ENCODE data around the gene RGS18. TPM values are rescaled to one million over a fixed set of nuclear protein-coding genes. Genes with fewer than 3 reads are reported as not detected.
"Not testable (repeated sequence)": the region's sequence is repeated elsewhere in the genome, so short reads cannot be mapped to it uniquely, and the experiment has no call there.

RGS18 gene, protein sequence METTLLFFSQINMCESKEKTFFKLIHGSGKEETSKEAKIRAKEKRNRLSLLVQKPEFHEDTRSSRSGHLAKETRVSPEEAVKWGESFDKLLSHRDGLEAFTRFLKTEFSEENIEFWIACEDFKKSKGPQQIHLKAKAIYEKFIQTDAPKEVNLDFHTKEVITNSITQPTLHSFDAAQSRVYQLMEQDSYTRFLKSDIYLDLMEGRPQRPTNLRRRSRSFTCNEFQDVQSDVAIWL
- total RNA-seq (ENCODE audit: insufficient read depth, low replicate concordance): 9.9 TPM

DNA sequence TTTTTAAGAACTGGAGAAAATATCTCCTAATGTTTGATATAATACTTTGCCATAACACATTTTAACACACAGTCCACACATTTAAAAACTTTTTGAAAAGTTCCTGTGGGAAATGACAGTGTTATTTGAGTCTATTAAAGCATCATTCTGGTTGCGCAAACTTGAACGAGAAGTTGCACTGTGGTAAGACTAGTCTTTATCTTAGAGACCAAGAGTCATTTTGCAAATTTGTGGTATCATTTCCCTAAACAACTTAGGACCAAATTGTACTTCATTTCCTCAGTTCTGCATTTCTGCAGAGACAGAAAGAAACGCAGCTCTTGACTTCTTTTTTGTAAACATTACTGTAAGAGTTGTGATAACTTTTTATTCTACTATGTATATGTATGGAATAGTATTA lies at the start of gene RGS18:
Gene RGS18 (plus strand): TSS at position 282 of the 400 bp plus-strand sequence. CDS start 176 bp downstream, outside the sequence.
- DNase-seq (ENCODE audit: low spot score): peak; percentile 33

- no peak for DNase-seq (ENCODE audit: low spot score)
Observed at GRCh38 chr1:192109576-192109975, 48.7 kb upstream of the RGS18 start.

- DNase-seq (ENCODE audit: low spot score): no peak
Observed at GRCh38 chr1:192115000-192115399, 43.3 kb upstream of the RGS18 start.

GRCh38 chr1:192118881-192119405 lies 39.3 kb upstream of the RGS18 start:
- DNase-seq (ENCODE audit: low spot score): no peak

DNA sequence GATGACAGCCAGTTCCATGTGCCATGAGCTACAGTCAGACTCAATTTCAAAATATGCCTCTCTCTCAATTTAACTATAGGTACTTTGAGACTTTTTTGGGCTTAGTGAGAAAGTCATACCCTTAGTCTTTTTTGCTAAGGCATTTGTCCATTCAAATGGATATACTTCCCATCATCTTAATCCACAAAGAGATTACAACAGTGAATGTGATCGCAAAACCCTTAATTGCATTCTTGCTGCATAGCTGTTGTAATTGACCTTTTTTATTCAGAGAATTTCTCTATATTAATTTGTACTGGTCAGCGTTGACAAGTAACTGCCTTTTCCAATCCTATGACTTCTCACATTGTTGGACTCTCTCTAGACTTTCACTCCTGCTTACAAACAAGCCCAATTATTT lies 38.6 kb upstream of the RGS18 start:
- no peak for DNase-seq (ENCODE audit: low spot score)

GRCh38 chr1:192122668-192123067 lies 35.6 kb upstream of the RGS18 start:
- DNase-seq (ENCODE audit: low spot score): no peak

DNA sequence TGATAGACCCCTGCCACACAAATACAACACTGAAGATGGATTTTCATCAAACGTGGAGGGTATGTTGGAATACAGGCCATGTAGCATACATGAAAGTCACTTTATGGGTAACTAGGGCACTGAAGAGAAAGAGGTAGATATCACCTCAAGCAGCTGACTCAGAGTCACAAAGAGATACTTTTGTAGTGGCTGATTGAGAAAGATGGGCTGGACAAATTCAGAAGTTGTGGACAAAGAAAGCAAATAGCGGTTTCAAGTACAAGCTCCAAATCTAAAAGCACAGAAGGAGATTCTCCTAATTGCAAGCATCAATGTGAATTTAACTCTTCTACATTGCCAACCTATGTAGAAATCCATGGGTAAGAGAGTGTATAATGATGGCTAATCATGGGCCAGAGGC lies 35.0 kb upstream of the RGS18 start:
- DNase-seq (ENCODE audit: low spot score): no peak

DNA sequence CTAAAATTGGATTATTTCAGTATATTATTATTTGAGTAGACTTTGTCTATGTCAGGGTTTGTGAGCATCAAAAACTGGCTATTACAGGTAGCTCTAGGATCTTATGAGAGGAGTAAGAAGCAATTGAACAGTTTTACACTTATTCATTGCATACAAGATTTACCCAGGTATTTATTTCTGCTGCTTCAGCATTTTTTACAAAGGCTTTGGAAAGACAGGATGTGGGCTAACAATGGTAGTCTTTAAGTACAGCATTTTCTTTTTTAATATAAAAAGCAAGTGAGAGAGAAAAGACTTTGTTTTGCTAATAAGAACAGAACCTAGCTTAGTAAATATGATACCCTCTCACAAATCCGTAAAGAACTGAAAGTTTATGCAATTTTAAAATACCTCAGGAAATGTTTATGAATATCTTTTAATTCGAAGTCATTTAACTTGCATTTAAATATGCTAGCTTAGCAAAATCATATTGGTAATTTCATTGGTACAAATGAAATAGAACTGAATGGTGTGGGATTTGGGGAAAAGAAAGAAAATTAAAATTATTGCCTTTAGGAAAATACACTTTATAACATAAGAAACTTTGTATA lies 32.1 kb upstream of the RGS18 start:
- no peak for DNase-seq (ENCODE audit: low spot score)

- DNase-seq (ENCODE audit: low spot score): no peak
Observed at GRCh38 chr1:192130175-192130574, 28.1 kb upstream of the RGS18 start.

- not testable (repeated sequence) for DNase-seq (ENCODE audit: low spot score)
Observed at GRCh38 chr1:192130865-192131264, 27.4 kb upstream of the RGS18 start.

DNA sequence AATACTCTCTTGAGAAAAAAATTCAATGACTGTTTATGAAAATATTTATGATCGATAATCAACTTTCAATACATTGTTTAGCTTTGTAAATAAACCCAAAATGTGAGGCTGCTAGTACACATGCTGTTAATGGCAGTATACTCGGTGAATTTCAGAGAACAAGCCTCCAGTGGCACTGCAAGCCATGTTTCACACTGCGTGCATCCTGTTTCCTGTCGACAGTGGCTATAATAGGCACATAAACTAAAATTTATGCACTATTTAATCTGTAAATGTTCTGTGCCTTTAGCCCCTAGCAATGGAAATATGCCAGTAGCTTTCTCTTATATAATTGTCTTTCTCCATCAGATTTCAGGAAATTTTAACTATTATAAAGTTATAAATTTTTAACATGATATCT lies 26.3 kb upstream of the RGS18 start:
- no peak for DNase-seq (ENCODE audit: low spot score)

DNA sequence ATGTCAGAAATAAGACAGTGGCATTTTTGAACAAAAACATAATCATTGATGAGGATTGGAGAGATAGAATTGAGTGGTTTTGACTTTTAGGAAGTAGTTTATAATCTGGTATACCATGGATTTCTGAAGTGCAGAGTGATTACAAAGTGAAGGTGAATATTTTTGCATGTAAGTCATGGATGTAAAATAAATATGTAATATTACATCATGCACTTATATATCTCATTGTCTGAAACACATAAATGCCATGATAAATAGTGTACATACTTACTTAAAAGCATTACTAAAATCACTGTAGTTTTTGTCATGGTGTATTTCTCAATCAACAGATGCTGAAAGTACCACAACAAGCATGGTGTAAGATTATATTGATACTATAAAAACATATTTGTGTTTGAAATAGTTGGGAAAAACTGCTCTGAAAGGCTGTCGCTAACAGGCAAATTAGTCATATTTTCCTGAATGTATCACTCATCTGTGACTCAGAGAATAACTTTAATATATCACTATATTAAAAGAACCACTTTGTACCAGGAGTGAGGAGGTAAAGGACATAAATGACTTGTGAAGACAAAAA lies 24.8 kb upstream of the RGS18 start:
- DNase-seq (ENCODE audit: low spot score): no peak

DNA sequence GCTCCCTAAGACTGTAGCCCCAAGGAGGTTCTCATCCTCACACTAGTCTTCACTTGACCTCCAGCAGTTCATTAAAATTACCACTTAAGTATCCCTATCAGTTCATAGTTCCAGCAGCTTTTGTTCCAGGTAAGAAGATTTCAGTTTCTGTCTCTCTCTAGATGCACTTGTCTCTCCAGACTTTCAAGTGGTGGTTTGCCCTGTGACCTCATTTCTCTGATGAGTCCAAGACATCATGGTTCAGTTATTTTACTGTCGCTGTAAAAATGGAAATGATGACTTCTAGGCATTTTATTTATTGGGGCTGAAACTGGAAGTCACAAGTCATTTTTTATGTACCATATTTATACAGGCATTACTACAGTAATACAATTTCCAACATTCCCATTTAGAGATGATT lies 17.9 kb upstream of the RGS18 start:
- DNase-seq (ENCODE audit: low spot score): no peak

DNA sequence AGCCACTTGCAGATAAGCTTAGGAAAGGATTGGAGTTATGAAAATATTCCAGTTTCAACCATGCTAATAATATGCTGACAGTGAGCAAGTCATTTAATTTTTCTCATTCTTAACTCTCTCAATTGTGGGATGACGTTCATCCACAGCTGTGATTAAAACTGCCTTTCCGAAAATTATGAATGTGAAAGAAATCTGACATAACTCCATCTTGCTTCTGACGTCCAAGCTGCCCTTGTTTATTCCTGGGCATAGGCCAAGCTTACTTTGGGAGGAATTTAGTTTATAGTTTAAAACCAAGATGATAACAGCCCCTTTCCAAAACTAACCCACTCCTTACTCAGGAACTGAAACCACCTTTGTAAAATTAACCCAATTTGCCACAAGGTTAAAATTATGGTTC lies 11.0 kb upstream of the RGS18 start:
- DNase-seq (ENCODE audit: low spot score): no peak

DNA sequence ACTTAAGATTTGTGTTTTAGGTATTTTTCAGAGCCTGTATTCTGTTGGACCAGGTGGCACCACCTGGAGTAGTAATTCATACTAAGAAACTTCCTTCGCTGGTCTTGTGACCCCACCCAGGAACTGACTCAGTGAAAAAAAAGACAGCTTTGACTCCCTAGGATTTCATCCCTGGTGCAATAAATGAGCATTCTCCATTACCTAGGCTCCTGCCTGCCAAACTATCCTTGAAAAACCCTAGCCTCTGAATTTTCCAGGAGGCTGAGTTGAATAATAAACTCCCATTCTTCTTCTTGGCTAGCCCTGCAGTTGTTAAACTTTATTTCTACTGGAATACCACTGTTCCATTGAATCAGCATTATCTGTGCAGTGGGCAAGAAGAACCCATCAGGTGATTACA lies 10.6 kb upstream of the RGS18 start:
- DNase-seq (ENCODE audit: low spot score): no peak

DNA sequence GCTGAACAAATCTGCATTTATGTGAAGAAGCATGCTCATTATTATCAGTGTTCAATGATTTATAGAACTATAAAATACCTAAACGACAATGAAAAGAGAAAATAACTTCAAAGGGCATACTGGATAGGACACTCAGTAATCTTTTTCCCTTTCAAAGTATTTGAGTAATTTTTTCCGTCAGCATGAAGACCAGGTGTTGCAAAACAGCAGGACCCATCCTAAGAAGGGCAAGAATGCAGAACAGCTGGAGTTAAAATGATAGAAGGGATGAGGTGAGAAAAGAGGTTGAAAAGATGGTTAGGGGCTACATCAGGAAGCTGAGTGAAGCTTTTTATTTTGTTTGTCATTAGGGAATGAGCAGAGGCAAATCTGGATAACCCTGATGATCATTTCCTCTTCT lies 7.1 kb upstream of the RGS18 start:
- no peak for DNase-seq (ENCODE audit: low spot score)

DNA sequence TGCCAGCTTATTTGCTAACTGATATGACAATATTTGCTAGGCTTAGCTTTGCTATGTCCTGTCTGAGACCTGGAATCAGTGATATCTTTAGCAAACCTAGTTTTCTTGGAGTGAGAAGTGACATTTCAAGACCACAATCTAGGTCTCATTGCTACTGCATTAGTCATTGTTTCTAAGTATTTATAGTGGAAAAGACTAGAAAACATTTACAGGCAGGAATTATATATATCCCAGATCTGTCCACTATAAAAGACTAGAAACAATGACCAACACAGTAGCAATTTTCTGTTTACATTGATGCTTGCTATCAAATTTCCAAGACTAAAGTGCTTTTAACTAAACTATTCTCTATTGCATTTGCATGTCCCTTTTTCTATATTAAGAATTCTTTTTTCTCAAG lies 5.0 kb upstream of the RGS18 start:
- DNase-seq (ENCODE audit: low spot score): no peak

GRCh38 chr1:192157067-192157466 lies 1.2 kb upstream of the RGS18 start:
- DNase-seq (ENCODE audit: low spot score): no peak

DNA sequence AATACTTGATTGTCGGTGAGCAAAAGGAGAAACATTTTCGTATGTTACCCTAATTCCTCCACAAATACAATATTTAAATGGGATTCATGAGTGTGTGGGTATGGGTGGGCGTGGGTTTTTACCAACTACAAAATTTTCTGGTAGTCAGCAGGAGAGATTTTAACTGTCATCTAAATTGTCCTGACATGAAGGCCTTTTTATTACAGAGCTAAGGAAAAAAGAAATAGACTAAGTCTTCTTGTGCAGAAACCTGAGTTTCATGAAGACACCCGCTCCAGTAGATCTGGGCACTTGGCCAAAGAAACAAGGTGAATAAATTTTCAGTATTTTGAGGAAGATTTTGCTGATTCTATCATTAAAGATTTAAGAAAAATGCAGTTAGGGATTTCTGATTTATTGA lies 752 bp downstream of the RGS18 start:
- DNase-seq (ENCODE audit: low spot score): no peak

- DNase-seq (ENCODE audit: low spot score): no peak
Observed at GRCh38 chr1:192159781-192160180, 1.5 kb downstream of the RGS18 start.

DNA sequence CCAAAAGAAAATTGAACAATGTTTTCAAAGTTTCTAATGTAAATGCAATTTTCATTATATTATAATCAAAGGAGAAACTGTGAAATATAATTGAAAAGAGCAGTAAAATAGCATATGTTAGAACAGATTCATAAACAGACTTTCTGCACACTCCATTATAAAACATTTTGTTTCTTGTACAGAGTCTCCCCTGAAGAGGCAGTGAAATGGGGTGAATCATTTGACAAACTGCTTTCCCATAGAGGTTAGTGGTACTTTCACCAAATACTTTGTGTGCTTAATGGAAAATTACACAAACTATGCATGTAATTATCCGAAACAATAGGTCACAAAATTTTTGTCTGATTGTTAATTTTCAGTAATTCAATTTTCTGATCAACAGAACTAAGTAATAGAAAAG lies 1.9 kb downstream of the RGS18 start:
- no peak for DNase-seq (ENCODE audit: low spot score)

GRCh38 chr1:192161976-192162375 lies 3.7 kb downstream of the RGS18 start:
- no peak for DNase-seq (ENCODE audit: low spot score)

GRCh38 chr1:192162376-192162775 lies 4.1 kb downstream of the RGS18 start:
- DNase-seq (ENCODE audit: low spot score): no peak

Data from umbilical cord (tissue), 2 donors.